Endothelial cell of umbilical vein (primary cell): ENCODE data around the gene GZMM. TPM values are rescaled to one million over a fixed set of nuclear protein-coding genes. Genes with fewer than 3 reads are reported as not detected.

Experiments
- BruUV-seq: library from RNA; stranded (reverse); fragments of 400-500 nt; replicated peaks from 2 replicates; lab custom pipeline; 2021; lab: Mats Ljungman, UMichigan
- CTCF ChIA-PET: fragments of 300-600, 350-600 bp; sonication (Branson Sonifier 250); formaldehyde crosslinking; loops from one replicate; lab custom pipeline; 2021; ENCODE audit warnings: antibody characterized with exemption, inconsistent platforms; lab: Charles Lee
- POLR2A ChIA-PET: fragments of 300-600, 350-600 bp; sonication (Branson Sonifier 250); formaldehyde crosslinking; loops from one replicate; lab custom pipeline; 2021; ENCODE audit warnings: antibody characterized with exemption, inconsistent platforms; lab: Charles Lee
- DNase-seq: peaks from one replicate; pipeline ENCODE4 v3.0.0-alpha.2; 2011; ENCODE audit warnings: low read depth, low spot score
- FAIRE-seq: peaks from 2 replicates; lab custom pipeline; 2011; peaks lifted over from hg19 to GRCh38; lab: Jason Lieb, UNC
- H2AFZ ChIP-seq: 2 replicates; pipeline ENCODE4 v1.6.0; 2012; ENCODE audit warnings: low read depth, low read length, control low read depth, inconsistent platforms
- H3K27ac ChIP-seq: 2 replicates; pipeline ENCODE4 v1.5.1; 2011; ENCODE audit warnings: low read depth, mild to moderate bottlenecking, control low read depth, low read length, moderate library complexity; ENCODE audit not compliant: insufficient read depth
- H3K27me3 ChIP-seq, 2 experiments: 2 replicates each; pipeline versions ENCODE4 v1.6.0 to v1.6.1; 2011; ENCODE audit warnings: low read length in 2 of 2, mixed read lengths in 1 of 2; ENCODE audit not compliant: control insufficient read depth in 2 of 2, insufficient read depth in 2 of 2
- H3K36me3 ChIP-seq, 2 experiments: 2 replicates in 1 of 2; 3 replicates in 1 of 2; pipeline ENCODE4 v1.5.1; 2011; ENCODE audit warnings: low read length in 2 of 2, mild to moderate bottlenecking in 1 of 2, moderate library complexity in 1 of 2; ENCODE audit not compliant: control insufficient read depth in 2 of 2, insufficient read depth in 2 of 2; ENCODE audit errors: extremely low read depth in 1 of 2
- H3K4me1 ChIP-seq: 3 replicates; pipeline ENCODE4 v1.5.1; 2011; ENCODE audit warnings: mild to moderate bottlenecking, low read length; ENCODE audit not compliant: control insufficient read depth, insufficient read depth; ENCODE audit errors: extremely low read depth
- H3K4me2 ChIP-seq: 2 replicates; pipeline ENCODE4 v1.6.1; 2011; ENCODE audit warnings: low read length, control low read depth, mixed read lengths; ENCODE audit not compliant: insufficient read depth
- H3K4me3 ChIP-seq, 3 experiments: fragments of 200-600 bp in 1 of 3; sonication (generic), shearing (Covaris generic) in 1 of 3; replicated peaks in 1 of 3; 2 replicates each; pipeline ENCODE4 v1.5.1; 2011 to 2016; ENCODE audit warnings: control low read depth in 3 of 3, low read length in 3 of 3, mild to moderate bottlenecking in 2 of 3, inconsistent platforms in 1 of 3, low read depth in 1 of 3, moderate library complexity in 1 of 3; ENCODE audit not compliant: insufficient read depth in 1 of 3
- H3K79me2 ChIP-seq: 2 replicates; pipeline ENCODE4 v1.6.0; 2012; ENCODE audit warnings: low read length, inconsistent platforms; ENCODE audit not compliant: control insufficient read depth, insufficient read depth
- H3K9ac ChIP-seq: replicated peaks from 2 replicates; pipeline ENCODE3; 2011; ENCODE audit warnings: low read length, control low read depth; ENCODE audit not compliant: insufficient read depth; ENCODE audit errors: extremely low read depth
- H3K9me1 ChIP-seq: replicated peaks from 3 replicates; pipeline ENCODE4 v1.6.0; 2011; ENCODE audit warnings: mild to moderate bottlenecking, low read length; ENCODE audit not compliant: control insufficient read depth, insufficient read depth; ENCODE audit errors: extremely low read depth
- H3K9me3 ChIP-seq: replicated peaks from 2 replicates; pipeline ENCODE4 v1.5.1; 2012; ENCODE audit warnings: low read length, inconsistent platforms; ENCODE audit not compliant: control insufficient read depth, insufficient read depth
- H4K20me1 ChIP-seq: replicated peaks from 2 replicates; pipeline ENCODE3; 2011; ENCODE audit warnings: mild to moderate bottlenecking, low read length; ENCODE audit not compliant: control insufficient read depth, insufficient read depth; ENCODE audit errors: extremely low read depth
- CTCF ChIP-seq, 2 donors: IDR thresholded peaks; 1 replicate in 1 of 2; 2 replicates in 1 of 2; pipeline ENCODE4 v1.5.1; 2011; ENCODE audit warnings: low read length in 2 of 2, mild to moderate bottlenecking in 2 of 2, moderate library complexity in 2 of 2, control low read depth in 1 of 2, inconsistent platforms in 1 of 2, low read depth in 1 of 2; ENCODE audit not compliant: insufficient read depth in 1 of 2; ENCODE audit errors: extremely low read depth in 1 of 2
- EZH2 ChIP-seq: IDR thresholded peaks from 2 replicates; pipeline ENCODE4 v1.6.1; 2012; ENCODE audit warnings: borderline replicate concordance, low read depth, mild to moderate bottlenecking, moderate library complexity, low read length, inconsistent platforms; ENCODE audit not compliant: severe bottlenecking
- FOS ChIP-seq: IDR thresholded peaks from 2 replicates; pipeline ENCODE4 v1.6.1; 2011; ENCODE audit warnings: mild to moderate bottlenecking, low read length, moderate library complexity, borderline replicate concordance; ENCODE audit not compliant: insufficient read depth
- GATA2 ChIP-seq: IDR thresholded peaks from 2 replicates; pipeline ENCODE4 v1.7.0; 2011; ENCODE audit warnings: low read depth, mild to moderate bottlenecking, moderate library complexity, mixed read lengths, low read length; ENCODE audit not compliant: insufficient read length, insufficient read depth
- JUN ChIP-seq: IDR thresholded peaks from 2 replicates; pipeline ENCODE4 v1.6.1; 2011; ENCODE audit warnings: borderline replicate concordance, low read depth; ENCODE audit not compliant: insufficient read length, insufficient read depth
- MAX ChIP-seq: IDR thresholded peaks from 2 replicates; pipeline ENCODE4 v1.6.1; 2011; ENCODE audit not compliant: insufficient read depth, insufficient read length
- MYC ChIP-seq: IDR thresholded peaks from one replicate; pipeline ENCODE4 v1.6.1; 2011; ENCODE audit warnings: mild to moderate bottlenecking, low read depth, low read length
- POLR2A ChIP-seq: IDR thresholded peaks from 2 replicates; pipeline ENCODE4 v1.6.1; 2012; ENCODE audit warnings: low read depth, mild to moderate bottlenecking, control low read depth, low read length
- POLR2AphosphoS5 ChIP-seq: IDR thresholded peaks from 2 replicates; pipeline ENCODE4 v1.6.1; 2012; ENCODE audit warnings: low read depth, mild to moderate bottlenecking, control low read depth, low read length, moderate library complexity; ENCODE audit not compliant: insufficient read depth
- dilution Hi-C: fragments of 300-500 bp; cut with MboI; formaldehyde crosslinking; loops from one replicate; pipeline ENCODE4 v1.15.0; 2019; ENCODE audit warnings: low sequenced_read_pairs; ENCODE audit not compliant: extremely low pct_ligation_motif_present
- intact Hi-C: fragments of 100-400 bp; cut with micrococcal nuclease; formaldehyde crosslinking; loops from one replicate; pipeline ENCODE4 v1.10.0; 2022
- polyA plus RNA-seq, 4 experiments: library from polyadenylated mRNA; depleted of rRNA in 3 of 4; stranded (reverse) in 3 of 4; unstranded in 1 of 4; fragments of >200 nt; gene quantifications; 2 replicates each; pipeline versions ENCODE4 v1.2.1 to v1.2.3, GENCODE V29; 2011 to 2012; ENCODE audit warnings: missing spikeins in 1 of 4
- total RNA-seq: library from RNA; stranded (reverse); gene quantifications from 2 replicates; pipeline ENCODE4 v1.2.3, GENCODE V29; 2021

Gene GZMM
- total and polyA plus RNA-seq, 2 donors (not counting 3 experiments of a cell fraction or from before 2014, with no cell fraction given) = not detected

- DNase-seq (no peak), FAIRE-seq (no peak)
- ChIA-PET POLR2A (interaction anchor here (1.2 kb wide), 1 partner anchor 9 kb away, joined by 3 read pairs; no protein-coding TSS in a partner anchor), CTCF (interaction anchor here (0.7 to 1.7 kb wide), 12 partner anchors 8 to 151 kb away, joined by 3 to 21 read pairs (median 6); no protein-coding TSS in a partner anchor)
- H4K20me1 ChIP-seq = no peaks in the 10 kb centered on the region
- H3K9me1 ChIP-seq = no peaks in the 10 kb centered on the region
- H3K27me3 ChIP-seq = peaks cover 0 to under 1% of the 10 kb centered on the region in 2 experiments
- no peak for TF ChIP-seq GATA2
- TF ChIP-seq POLR2A = no peak
- TF ChIP-seq EZH2 = no peak
- no peak for TF ChIP-seq JUN
- TF ChIP-seq CTCF (IDR thresholded peaks at IDR 0.05; ENCODE audit: extremely low read depth in 1 of 2, insufficient read depth in 1 of 2, low read depth in 1 of 2, low read length in 2 of 2) = no peak
- TF ChIP-seq POLR2AphosphoS5 = no peak
- TF ChIP-seq FOS = no peak
- TF ChIP-seq MYC = no peak
- TF ChIP-seq MAX = no peak
- no peak overlapping the region for H2AFZ ChIP-seq
- H3K79me2 ChIP-seq = peaks cover 18% of the 10 kb centered on the region
- no peak overlapping the region for H3K4me3 ChIP-seq
- no peaks in the 10 kb centered on the region for H3K9me3 ChIP-seq
- no peaks in the 10 kb centered on the region for H3K4me1 ChIP-seq
- dilution Hi-C loops = no loop called here
- BruUV-seq = TSS peak; percentile 95
- H3K27ac ChIP-seq = no peak overlapping the region
- H3K4me2 ChIP-seq = no peak overlapping the region
- intact Hi-C loops = no loop called here
- H3K36me3 ChIP-seq = peaks cover 2 to 28% of the 10 kb centered on the region in 2 experiments
- no peak overlapping the region for H3K9ac ChIP-seq
Observed at GRCh38 chr19:583198-583967, 39.5 kb downstream of the GZMM start.
